Activated naive CD4-positive, alpha-beta T cell treated with anti-CD3 and anti-CD28 coated beads, Interleukin-2, amount 50 U/mL, for 24 hours (primary cell): Measurements from ENCODE around the gene PTHLH.

Experiments used
- H3K27ac Mint-ChIP-seq: one replicate; pipeline ENCODE4 v1.8.0; 2021; ENCODE audit warnings: mild to moderate bottlenecking, mixed read lengths
- H3K27me3 Mint-ChIP-seq: one replicate; pipeline ENCODE4 v1.8.0; 2021; ENCODE audit warnings: mixed read lengths
- H3K36me3 Mint-ChIP-seq: one replicate; pipeline ENCODE4 v1.8.0; 2021; ENCODE audit warnings: mixed read lengths
- H3K4me1 Mint-ChIP-seq: one replicate; pipeline ENCODE4 v1.8.0; 2021; ENCODE audit warnings: mixed read lengths
- H3K4me3 Mint-ChIP-seq: one replicate; pipeline ENCODE4 v1.8.0; 2021; ENCODE audit warnings: mild to moderate bottlenecking, mixed read lengths
- H3K9me3 Mint-ChIP-seq: one replicate; pipeline ENCODE4 v1.8.0; 2021; ENCODE audit warnings: mixed read lengths

Gene PTHLH

DNA sequence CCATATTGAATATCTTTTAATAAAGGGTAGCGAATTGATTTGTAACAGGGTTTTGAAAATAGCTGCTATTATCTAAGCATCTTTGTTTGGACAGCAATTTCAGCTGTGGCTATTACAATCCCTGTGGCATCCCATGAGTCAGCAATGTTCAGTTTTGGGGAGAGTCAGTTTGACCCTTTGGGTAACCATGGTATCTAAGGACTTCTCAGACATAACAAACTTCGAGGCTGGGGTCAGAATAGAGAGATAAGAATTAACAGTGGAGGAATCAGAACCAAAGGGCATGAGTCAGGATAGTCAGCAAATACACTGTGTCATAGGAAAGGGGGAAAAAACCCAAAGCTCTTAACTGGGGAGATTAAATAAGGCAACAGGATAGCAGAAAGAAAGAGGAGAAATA is 11.7 kb upstream of the PTHLH start:
- Mint-ChIP-seq H3K9me3 (no peaks in the 10 kb centered on the region), H3K4me3 (no peak overlapping the region), H3K27me3 (peaks cover 17% of the 10 kb centered on the region), H3K4me1 (no peaks in the 10 kb centered on the region), H3K27ac (no peak overlapping the region), H3K36me3 (no peaks in the 10 kb centered on the region)

DNA sequence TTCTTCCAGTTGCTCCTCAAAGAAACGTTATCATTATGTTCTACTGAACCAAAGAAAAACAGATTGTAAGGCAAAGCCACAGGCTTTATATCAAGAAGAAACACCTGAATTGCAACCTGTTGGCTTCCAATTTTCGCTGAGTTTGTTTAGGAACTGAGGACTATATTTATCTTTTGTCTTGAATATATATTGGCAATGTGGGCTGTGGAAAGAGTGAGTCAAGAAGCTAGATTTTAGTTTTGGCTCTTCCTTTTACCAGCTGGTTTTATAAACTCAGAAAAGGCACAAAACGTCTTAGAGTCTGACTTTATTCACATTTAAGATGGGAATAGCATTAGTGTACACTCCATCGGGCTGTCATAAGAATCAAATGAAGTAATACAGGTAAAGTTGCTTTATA is 10.4 kb upstream of the PTHLH start:
- Mint-ChIP-seq H3K27me3 (peaks cover 22% of the 10 kb centered on the region), H3K27ac (no peak overlapping the region), H3K9me3 (no peaks in the 10 kb centered on the region), H3K36me3 (no peaks in the 10 kb centered on the region), H3K4me3 (no peak overlapping the region), H3K4me1 (no peaks in the 10 kb centered on the region)

DNA sequence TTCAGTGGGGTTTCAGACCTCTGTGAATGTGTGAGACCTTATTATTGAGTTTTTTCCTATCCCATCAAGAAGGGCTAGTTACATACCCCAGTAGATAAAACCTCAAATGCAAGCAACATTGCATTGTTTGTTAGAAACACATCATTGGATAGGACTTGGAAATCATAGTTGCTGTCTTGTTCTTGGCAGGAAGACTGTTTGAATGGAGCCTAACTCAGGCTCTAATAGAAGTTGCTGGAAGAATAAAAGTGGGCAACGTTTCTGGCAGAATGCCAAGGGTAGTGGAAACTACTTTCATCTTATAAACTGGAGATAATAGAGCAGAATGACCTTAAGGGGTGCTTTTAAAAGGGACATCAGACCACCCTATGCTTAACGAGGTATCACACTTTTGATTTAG is 9.9 kb upstream of the PTHLH start:
- Mint-ChIP-seq H3K27me3 (peaks cover 27% of the 10 kb centered on the region), H3K27ac (no peak overlapping the region), H3K4me3 (no peak overlapping the region)

DNA sequence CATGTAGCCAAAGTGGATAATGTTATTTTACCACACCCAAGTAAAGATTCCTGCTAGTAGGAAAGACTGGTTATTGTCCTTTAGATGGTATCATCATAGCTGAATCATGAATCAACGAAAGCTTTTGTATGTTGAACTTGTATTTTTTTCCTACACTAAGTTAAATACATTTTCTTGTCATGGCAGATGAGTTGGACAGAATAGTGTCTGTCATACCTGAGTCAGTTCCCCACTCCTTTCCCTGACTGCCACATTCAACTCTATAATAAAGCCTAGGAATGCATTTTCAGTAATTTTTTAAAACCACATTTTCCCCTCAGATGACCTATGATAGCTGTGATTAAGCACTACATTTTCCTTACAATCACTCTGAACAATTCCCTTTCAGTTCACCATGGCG is 9.3 kb upstream of the PTHLH start:
- H3K9me3 Mint-ChIP-seq: no peaks in the 10 kb centered on the region
- no peak overlapping the region for H3K27ac Mint-ChIP-seq
- H3K4me1 Mint-ChIP-seq: no peaks in the 10 kb centered on the region
- H3K27me3 Mint-ChIP-seq: peaks cover 31% of the 10 kb centered on the region
- no peaks in the 10 kb centered on the region for H3K36me3 Mint-ChIP-seq
- H3K4me3 Mint-ChIP-seq: no peak overlapping the region

More for the DNA sequence above, 9.9 kb upstream of the PTHLH start:
- Mint-ChIP-seq H3K36me3 (no peaks in the 10 kb centered on the region), H3K9me3 (no peaks in the 10 kb centered on the region), H3K4me1 (no peaks in the 10 kb centered on the region)

DNA sequence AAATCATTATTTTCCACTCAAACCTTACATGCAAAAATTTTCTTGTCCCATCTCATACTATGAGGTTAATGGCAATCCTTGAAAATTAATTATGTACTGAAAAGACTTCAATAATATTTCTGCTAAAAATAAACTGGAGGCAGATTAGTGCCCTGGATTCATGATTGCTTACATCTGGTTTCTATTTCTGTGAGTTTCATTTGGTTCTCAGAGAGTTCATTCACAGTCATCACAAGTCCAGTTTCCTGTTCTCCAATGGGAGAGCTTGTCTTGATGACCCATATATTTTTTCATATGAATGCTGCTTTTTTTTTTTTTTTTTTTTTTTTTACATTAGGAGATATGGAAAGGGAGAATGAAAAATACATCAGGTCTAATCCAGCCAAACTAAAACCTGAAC is 6.6 kb upstream of the PTHLH start:
- Mint-ChIP-seq H3K4me3 (no peak overlapping the region), H3K4me1 (no peaks in the 10 kb centered on the region), H3K27ac (no peak overlapping the region), H3K9me3 (no peaks in the 10 kb centered on the region), H3K27me3 (peaks cover 47% of the 10 kb centered on the region), H3K36me3 (no peaks in the 10 kb centered on the region)

DNA sequence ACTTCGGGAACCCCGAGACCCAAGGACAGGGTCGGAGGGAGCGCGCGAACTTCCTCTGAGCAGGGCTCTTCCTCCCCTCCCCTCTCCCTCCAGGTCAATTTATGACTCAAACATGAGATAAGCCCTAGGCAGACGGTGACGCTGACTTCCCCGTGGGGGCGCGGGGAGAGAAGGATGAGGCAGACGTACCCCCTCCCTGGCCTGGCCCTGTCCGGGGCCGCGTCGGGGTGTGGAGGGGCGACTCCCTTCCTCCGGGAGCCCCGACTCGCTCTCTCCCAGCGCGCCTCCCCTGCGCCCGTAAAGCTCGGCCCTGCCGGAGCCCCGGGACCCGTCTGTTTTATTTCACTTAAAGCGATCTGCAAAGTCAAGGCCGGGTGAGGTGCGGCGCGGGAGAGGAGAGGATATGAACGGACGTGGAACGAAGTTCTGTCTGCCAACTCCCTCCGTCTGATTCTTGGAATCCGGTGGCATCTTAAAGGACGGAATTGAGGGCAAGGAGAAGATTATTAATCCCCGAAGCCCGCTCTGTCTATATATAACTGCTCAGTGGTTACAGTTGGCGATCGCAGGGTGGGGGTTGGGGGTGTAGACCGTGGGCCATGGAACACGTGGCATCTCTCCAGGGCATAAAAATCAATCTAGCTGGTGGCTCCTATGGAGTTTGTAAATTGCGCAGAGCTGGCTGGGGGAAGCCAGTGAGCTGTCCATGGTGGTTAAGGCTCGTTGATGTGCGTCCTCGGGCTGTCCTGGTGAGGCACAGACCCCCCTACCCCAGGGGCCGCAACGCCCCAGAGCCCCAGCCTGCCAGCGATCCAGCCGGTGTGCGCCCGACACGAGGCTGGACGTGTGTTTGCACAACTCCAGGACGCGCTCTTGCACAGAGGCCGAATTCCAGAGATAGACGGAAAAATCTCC is 2.9 kb upstream of the PTHLH start:
- Mint-ChIP-seq H3K4me3 (peak overlapping the region; percentile 69), H3K4me1 (peaks cover 9% of the 10 kb centered on the region), H3K36me3 (no peaks in the 10 kb centered on the region), H3K27ac (no peak overlapping the region), H3K9me3 (no peaks in the 10 kb centered on the region), H3K27me3 (peaks cover 62% of the 10 kb centered on the region)

DNA sequence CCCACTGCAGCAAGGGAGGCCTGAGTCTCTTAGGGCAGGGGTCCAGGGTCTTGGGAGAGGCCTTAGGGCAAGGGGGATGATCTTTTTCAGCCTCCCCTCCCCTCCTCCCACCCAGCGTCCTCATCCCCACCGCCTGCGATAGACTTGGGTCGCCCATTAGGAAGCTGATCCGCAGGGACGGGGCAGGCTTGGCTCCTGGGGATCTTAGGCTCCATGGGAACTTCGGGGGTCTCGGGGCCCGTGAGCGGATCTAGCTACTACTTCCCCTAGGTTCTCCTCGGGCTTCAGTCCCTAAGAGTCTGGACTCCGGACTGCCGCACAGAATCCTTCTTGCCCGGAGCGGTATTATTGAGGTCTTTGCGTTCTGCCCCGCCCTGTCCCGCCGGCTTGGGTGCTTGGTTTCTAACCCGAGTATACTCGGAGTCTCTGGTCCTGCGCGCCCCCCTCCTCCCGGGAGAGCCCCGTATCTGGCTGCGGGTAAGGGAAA is 2.2 kb upstream of the PTHLH start:
- Mint-ChIP-seq H3K27ac (no peak overlapping the region), H3K36me3 (no peaks in the 10 kb centered on the region), H3K4me1 (peaks cover 12% of the 10 kb centered on the region), H3K9me3 (no peaks in the 10 kb centered on the region), H3K4me3 (peak overlapping the region; percentile 42), H3K27me3 (peaks cover 65% of the 10 kb centered on the region)

DNA sequence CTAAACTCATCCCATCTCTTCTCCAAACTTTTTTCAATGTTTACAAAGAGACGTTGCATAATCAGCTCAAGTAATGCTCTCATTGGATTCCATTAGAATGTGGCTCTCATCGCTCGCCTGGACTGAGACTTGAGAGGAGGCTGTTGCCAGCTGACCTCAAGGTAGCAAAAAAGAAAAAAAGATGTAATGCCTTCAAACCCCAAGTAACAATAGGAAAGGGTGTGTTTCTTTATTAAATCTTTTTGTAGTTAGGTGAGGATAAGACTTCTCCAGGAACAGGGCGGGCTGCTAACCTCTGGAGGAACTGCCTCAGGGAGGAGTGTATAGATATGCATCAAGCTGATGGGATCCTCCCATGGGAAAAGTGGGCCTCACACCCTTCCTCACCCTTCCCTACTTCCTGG is 956 bp upstream of the PTHLH start:
- no peak overlapping the region for H3K27ac Mint-ChIP-seq
- no peaks in the 10 kb centered on the region for H3K9me3 Mint-ChIP-seq
- no peak overlapping the region for H3K4me3 Mint-ChIP-seq
- peaks cover 70% of the 10 kb centered on the region for H3K27me3 Mint-ChIP-seq
- no peaks in the 10 kb centered on the region for H3K36me3 Mint-ChIP-seq
- H3K4me1 Mint-ChIP-seq: peaks cover 17% of the 10 kb centered on the region

DNA sequence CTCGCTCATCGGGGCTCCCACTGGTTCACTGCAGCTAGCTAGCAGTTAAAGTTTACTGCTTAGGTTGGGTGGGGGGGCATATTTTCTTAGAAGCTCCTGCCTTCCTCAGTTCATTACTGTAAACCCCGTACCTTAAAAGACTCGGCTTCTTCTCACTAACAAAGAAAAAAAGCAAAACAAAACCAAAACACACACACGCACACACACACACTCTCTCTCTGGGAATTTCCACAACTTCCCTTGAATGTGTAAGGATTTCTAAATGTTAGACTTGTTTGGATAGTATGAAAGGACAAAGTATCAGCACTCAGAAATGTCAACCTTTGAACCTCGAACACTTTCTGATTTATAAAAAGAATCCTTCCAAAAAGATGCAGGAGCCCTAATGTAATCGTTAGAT is 927 bp downstream of the PTHLH start:
- H3K27ac Mint-ChIP-seq: no peak overlapping the region
- peaks cover 17% of the 10 kb centered on the region for H3K4me1 Mint-ChIP-seq

DNA sequence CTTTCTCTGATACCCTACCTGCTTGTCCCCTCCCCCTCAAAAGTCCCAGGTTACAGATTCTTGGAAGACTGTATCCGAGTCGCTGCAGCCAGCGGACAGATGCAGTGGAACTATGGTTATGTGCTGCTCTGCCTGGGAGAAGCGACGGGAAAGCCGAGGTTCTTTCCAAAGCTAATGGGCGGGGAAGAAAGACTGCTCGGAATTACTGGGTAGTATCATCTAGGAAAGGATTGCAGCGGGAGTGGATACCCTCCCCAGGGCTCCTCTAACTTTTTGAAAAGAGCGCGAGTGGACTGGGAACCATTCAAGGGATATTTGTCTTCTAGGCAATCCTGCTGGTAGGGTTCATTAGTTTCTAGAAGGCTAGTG is 1.4 kb downstream of the PTHLH start:
- H3K9me3 Mint-ChIP-seq: no peaks in the 10 kb centered on the region
- no peak overlapping the region for H3K27ac Mint-ChIP-seq
- H3K36me3 Mint-ChIP-seq: no peaks in the 10 kb centered on the region
- H3K27me3 Mint-ChIP-seq: peaks cover 63% of the 10 kb centered on the region
- H3K4me1 Mint-ChIP-seq: peaks cover 17% of the 10 kb centered on the region
- peak overlapping the region; percentile 79 for H3K4me3 Mint-ChIP-seq

More for the DNA sequence above, 927 bp downstream of the PTHLH start:
- H3K36me3 Mint-ChIP-seq: no peaks in the 10 kb centered on the region
- H3K9me3 Mint-ChIP-seq: no peaks in the 10 kb centered on the region
- peaks cover 68% of the 10 kb centered on the region for H3K27me3 Mint-ChIP-seq
- H3K4me3 Mint-ChIP-seq: peak overlapping the region; percentile 79

DNA sequence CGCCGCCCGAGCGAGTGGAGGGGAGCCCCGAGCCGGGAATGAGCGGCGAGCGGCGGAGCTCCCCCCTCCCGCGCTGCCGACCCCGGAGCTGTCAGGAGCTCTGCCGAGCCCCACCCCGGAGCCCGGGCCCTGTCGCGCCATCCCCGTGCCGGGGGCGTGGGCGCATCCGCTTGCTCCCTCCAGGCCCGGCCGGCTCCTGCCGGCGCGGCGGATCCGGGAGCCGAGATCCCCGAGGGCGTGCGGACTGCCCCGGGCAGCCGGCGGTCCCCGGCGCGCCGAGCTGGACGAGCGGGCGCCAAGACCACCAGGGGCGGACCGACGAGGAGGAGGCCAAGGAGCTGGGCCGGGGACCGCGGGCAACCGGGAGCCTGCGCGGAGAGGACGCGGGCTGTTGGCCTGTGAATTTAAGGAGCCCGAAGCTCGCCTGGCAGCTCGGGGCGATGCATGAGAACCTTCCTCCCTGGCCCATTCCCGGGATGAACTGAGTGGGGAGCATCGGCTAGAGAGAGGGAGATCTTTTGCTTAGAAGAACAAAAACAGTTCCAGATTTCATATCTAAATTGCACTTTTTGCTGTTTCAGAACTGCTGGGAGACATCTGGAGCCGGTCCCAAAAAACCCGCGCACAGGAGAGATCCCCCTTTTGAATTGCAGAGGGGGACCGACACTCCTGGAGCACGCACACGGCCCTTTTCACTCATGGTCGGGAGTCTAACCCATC is 2.0 kb downstream of the PTHLH start:
- no peaks in the 10 kb centered on the region for H3K9me3 Mint-ChIP-seq
- no peaks in the 10 kb centered on the region for H3K36me3 Mint-ChIP-seq
- peaks cover 17% of the 10 kb centered on the region for H3K4me1 Mint-ChIP-seq
- no peak overlapping the region for H3K27ac Mint-ChIP-seq
- peak overlapping the region; percentile 79 for H3K4me3 Mint-ChIP-seq
- peaks cover 57% of the 10 kb centered on the region for H3K27me3 Mint-ChIP-seq

DNA sequence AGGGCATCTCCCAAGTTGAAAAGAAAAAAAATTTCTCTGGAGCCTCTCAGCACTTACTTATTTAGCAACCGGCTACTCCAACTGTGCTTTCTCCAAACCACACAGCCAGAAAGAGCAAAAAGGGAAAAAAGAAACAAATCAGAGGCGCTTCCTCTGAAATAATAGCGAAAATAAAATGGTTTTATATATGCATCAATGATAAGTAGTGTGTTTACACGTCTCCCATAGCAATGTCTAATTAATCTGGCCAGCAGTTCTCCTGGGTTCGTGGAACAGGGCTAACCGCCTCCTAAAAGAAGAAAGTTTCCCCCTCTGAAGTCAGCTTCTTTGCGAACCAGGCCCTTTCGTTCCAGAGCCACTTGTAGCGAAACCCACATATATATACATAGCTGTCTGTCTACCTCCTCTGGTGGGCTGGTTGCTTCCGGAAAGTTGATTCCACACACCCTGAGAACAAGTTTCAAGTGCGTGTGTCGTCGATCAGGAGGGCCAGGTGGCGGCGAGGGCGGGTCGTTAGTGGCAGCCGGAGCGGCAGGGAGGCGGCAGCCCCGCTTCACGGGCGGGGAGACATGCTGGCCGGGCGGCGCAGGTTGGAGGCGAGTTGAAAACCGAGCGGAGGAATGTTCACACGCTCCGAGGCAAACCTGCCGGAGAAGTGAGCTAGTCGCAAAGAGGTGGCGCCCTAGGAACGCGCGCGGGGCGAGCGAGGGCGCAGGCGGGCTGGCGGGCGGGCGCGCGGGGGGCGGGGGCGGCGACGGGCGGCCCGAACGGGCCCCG is 2.7 kb downstream of the PTHLH start:
- Mint-ChIP-seq H3K4me3 (peak overlapping the region; percentile 83), H3K36me3 (no peaks in the 10 kb centered on the region), H3K27ac (no peak overlapping the region), H3K27me3 (peaks cover 59% of the 10 kb centered on the region), H3K9me3 (no peaks in the 10 kb centered on the region), H3K4me1 (peaks cover 17% of the 10 kb centered on the region)

DNA sequence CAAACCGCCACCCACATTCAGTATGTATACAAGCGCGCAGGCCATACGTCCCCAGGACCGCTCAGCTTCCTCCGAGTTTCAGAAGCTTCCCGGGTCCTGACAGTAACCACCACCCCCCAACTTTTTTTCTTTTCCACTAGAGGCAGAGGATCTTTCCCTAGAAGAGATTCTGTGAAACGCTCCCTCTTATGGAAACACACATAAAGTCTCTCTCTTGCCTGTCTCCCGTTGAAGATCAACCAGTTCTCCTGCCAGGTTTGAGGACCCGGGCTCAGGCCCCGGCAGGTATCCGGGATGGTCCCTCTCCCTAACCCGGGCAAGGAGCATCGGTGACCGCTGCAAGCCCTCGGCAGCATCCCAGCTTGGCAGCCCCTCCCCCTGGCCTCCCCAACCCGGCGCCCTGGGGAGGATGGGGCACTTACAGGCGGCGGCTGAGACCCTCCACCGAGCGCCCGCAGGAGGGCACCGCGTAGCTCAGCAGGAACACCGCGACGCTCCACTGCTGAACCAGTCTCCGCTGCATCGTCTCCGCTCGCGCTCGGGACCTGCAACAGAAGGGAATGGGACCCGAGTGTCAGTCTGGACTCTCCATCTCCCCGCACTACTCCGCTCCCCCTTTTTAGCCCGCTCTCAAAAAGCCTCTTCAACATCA is 3.4 kb downstream of the PTHLH start:
- no peaks in the 10 kb centered on the region for H3K9me3 Mint-ChIP-seq
- peaks cover 17% of the 10 kb centered on the region for H3K4me1 Mint-ChIP-seq
- H3K36me3 Mint-ChIP-seq: no peaks in the 10 kb centered on the region
- H3K4me3 Mint-ChIP-seq: peak overlapping the region; percentile 83
- H3K27me3 Mint-ChIP-seq: peaks cover 59% of the 10 kb centered on the region
- no peak overlapping the region for H3K27ac Mint-ChIP-seq

DNA sequence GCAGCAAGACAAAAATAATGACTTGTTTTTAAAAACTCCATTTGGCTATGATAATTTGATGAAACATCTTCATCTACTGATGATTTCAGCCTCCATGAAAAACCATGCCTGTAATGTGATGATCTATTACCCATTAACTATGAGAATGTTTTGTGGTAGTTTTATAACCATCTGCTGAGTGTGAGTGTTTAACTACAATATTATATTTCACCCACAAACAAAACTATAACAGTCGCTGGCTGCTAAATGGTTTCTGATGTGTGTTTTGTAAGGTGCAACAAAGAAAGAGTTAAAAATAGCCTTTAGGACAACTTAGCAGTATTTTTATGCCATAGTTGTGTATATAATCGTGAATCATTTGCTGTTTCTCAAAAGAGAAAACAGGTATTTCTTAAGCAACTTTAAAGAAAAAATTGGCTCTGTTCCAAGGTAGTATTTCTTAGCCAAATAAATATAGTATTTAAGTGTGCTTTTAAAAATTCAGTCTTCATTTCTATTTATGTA is 4.9 kb downstream of the PTHLH start:
- Mint-ChIP-seq H3K4me1 (peaks cover 17% of the 10 kb centered on the region), H3K9me3 (no peaks in the 10 kb centered on the region), H3K4me3 (no peak overlapping the region), H3K36me3 (peaks cover 2% of the 10 kb centered on the region), H3K27ac (no peak overlapping the region), H3K27me3 (peaks cover 59% of the 10 kb centered on the region)

DNA sequence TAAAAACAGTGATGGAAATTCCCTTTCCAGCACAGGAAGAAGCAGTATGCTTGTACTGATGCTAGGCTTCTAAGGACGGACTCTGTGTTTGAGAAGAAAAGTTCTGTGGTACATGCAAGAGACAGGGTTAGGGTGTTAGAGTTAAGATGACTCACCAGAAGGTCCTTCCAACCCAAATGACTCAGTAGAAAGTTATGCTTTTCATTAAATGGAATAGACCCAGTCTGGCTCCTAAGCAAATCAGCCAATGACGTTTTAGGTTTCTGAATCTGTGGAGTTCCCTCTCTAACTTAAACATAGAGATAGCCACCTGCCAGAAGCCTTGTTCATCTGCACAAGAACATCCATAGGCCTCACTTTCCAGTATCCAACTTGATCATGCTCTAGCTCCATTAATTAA is 5.7 kb downstream of the PTHLH start:
- H3K4me1 Mint-ChIP-seq: peaks cover 17% of the 10 kb centered on the region
- no peak overlapping the region for H3K27ac Mint-ChIP-seq
- no peaks in the 10 kb centered on the region for H3K9me3 Mint-ChIP-seq
- no peak overlapping the region for H3K4me3 Mint-ChIP-seq
- peaks cover 2% of the 10 kb centered on the region for H3K36me3 Mint-ChIP-seq
- peaks cover 60% of the 10 kb centered on the region for H3K27me3 Mint-ChIP-seq
